GM19328 (cell line): Measurements from ENCODE around the gene ARHGAP26.
"Not testable (repeated sequence)": the region's sequence is repeated elsewhere in the genome, so short reads cannot be mapped to it uniquely, and the experiment has no call there.

ENCODE experiments used
- ATAC-seq: cut with Tn5 transposase; IDR thresholded peaks from one replicate; pipeline ENCODE4 v1.9.1; 2021; ENCODE audit warnings: mild to moderate bottlenecking, moderate library complexity; ENCODE audit not compliant: unreplicated experiment

Gene ARHGAP26

GRCh38 chr5:143106174-143106573 lies 336.0 kb downstream of the ARHGAP26 start:
- ATAC-seq = no peak

- ATAC-seq = no peak
Observed at GRCh38 chr5:143108498-143109128, 338.4 kb downstream of the ARHGAP26 start.

- no peak for ATAC-seq
Observed at GRCh38 chr5:143110591-143110990, 340.4 kb downstream of the ARHGAP26 start.

GRCh38 chr5:143111799-143112198 lies 341.6 kb downstream of the ARHGAP26 start:
- no peak for ATAC-seq

GRCh38 chr5:143113461-143113860 lies 343.3 kb downstream of the ARHGAP26 start:
- ATAC-seq = no peak

GRCh38 chr5:143114481-143114880 lies 344.3 kb downstream of the ARHGAP26 start:
- no peak for ATAC-seq

- no peak for ATAC-seq
Observed at GRCh38 chr5:143115381-143115780, 345.2 kb downstream of the ARHGAP26 start.

- no peak for ATAC-seq
Observed at GRCh38 chr5:143116814-143117213, 346.6 kb downstream of the ARHGAP26 start.

- ATAC-seq = no peak
Observed at GRCh38 chr5:143117821-143118220, 347.6 kb downstream of the ARHGAP26 start.

- no peak for ATAC-seq
Observed at GRCh38 chr5:143118222-143118621, 348.0 kb downstream of the ARHGAP26 start.

- ATAC-seq = not testable (repeated sequence)
Observed at GRCh38 chr5:143118818-143119217, 348.6 kb downstream of the ARHGAP26 start.

GRCh38 chr5:143119291-143119769 lies 349.2 kb downstream of the ARHGAP26 start:
- no peak for ATAC-seq

- no peak for ATAC-seq
Observed at GRCh38 chr5:143119881-143120341, 349.7 kb downstream of the ARHGAP26 start.

- ATAC-seq = no peak
Observed at GRCh38 chr5:143120460-143121134, 350.4 kb downstream of the ARHGAP26 start.

- ATAC-seq = no peak
Observed at GRCh38 chr5:143121135-143121475, 350.9 kb downstream of the ARHGAP26 start.

GRCh38 chr5:143124593-143124992 lies 354.4 kb downstream of the ARHGAP26 start:
- no peak for ATAC-seq

- no peak for ATAC-seq
Observed at GRCh38 chr5:143126174-143127019, 356.2 kb downstream of the ARHGAP26 start.

- ATAC-seq = no peak
Observed at GRCh38 chr5:143128412-143129071, 358.4 kb downstream of the ARHGAP26 start.

GRCh38 chr5:143129203-143129602 lies 359.0 kb downstream of the ARHGAP26 start:
- ATAC-seq = no peak

GRCh38 chr5:143129910-143130612 lies 359.9 kb downstream of the ARHGAP26 start:
- no peak for ATAC-seq
